ENCODE results near the gene SPACA4. TPM values are rescaled to one million over a fixed set of nuclear protein-coding genes. Genes with fewer than 3 reads are reported as not detected.
A peak's percentile ranks its signal among the peaks of the same experiment; 100 is the strongest.

The SPACA4 gene
- polyA plus RNA-seq, 1 experiment: not detected

GRCh38 chr19:48637449-48637947, 31.0 kb downstream of the SPACA4 start:
- TF ChIP-seq CTCF (IDR thresholded peaks at IDR 0.05; ENCODE audit: low read depth, low read length): no peak
- Histone ChIP-seq H3K4me3 (ENCODE audit: low read depth, low read length) (peak overlapping the region; percentile 66), H3K9me3 (ENCODE audit: control insufficient read depth, insufficient read depth, low read length) (peaks cover 5% of the 10 kb centered on the region; the same call in 1 of the 2 replicates), H3K27ac (ENCODE audit: low read depth, low read length) (peak overlapping the region; percentile 74), H3K27me3 (ENCODE audit: control insufficient read depth, insufficient read depth, low read length) (no peaks in the 10 kb centered on the region)
- POLR2A ChIA-PET: interaction anchor here (0.7 to 1.3 kb wide), 4 partner anchors 8 to 234 kb away, joined by 3 to 7 read pairs (median 3); partner anchors contain the start of genes CA11, RPL18 and SPHK2
- CTCF ChIA-PET: no interaction called here
- peak; percentile 99 for DNase-seq (ENCODE audit: low read depth, low spot score)

GRCh38 chr19:48637948-48638830, 31.6 kb downstream of the SPACA4 start:
- POLR2A ChIA-PET: interaction anchor here (0.7 to 1.3 kb wide), 3 partner anchors 19 to 234 kb away, joined by 3 to 7 read pairs (median 3); partner anchors contain the start of genes RPL18 and SPHK2
- Histone ChIP-seq H3K9me3 (ENCODE audit: control insufficient read depth, insufficient read depth, low read length) (peaks cover 5% of the 10 kb centered on the region; the same call in 1 of the 2 replicates), H3K4me3 (ENCODE audit: low read depth, low read length) (peak overlapping the region; percentile 58), H3K27me3 (ENCODE audit: control insufficient read depth, insufficient read depth, low read length) (peaks cover 2% of the 10 kb centered on the region), H3K27ac (ENCODE audit: low read depth, low read length) (peak overlapping the region; percentile 74)
- peak; percentile 30; the same call in 1 of the 2 replicates for TF ChIP-seq CTCF (IDR thresholded peaks at IDR 0.05; ENCODE audit: low read depth, low read length)
- DNase-seq (ENCODE audit: low read depth, low spot score): peak; percentile 94
- CTCF ChIA-PET: no interaction called here

GRCh38 chr19:48638831-48639381, 32.4 kb downstream of the SPACA4 start:
- no peak for TF ChIP-seq CTCF (IDR thresholded peaks at IDR 0.05; ENCODE audit: low read depth, low read length)
- DNase-seq (ENCODE audit: low read depth, low spot score): no peak
- Histone ChIP-seq H3K27me3 (ENCODE audit: control insufficient read depth, insufficient read depth, low read length) (peaks cover 2% of the 10 kb centered on the region), H3K9me3 (ENCODE audit: control insufficient read depth, insufficient read depth, low read length) (peaks cover 5% of the 10 kb centered on the region; the same call in 1 of the 2 replicates), H3K27ac (ENCODE audit: low read depth, low read length) (no peak overlapping the region), H3K4me3 (ENCODE audit: low read depth, low read length) (no peak overlapping the region)
- CTCF ChIA-PET: no interaction called here
- POLR2A ChIA-PET: no interaction called here

GRCh38 chr19:48639483-48640375, 33.2 kb downstream of the SPACA4 start:
- Histone ChIP-seq H3K9me3 (ENCODE audit: control insufficient read depth, insufficient read depth, low read length) (peaks cover 5% of the 10 kb centered on the region; the same call in 1 of the 2 replicates), H3K27me3 (ENCODE audit: control insufficient read depth, insufficient read depth, low read length) (peaks cover 2% of the 10 kb centered on the region), H3K4me3 (ENCODE audit: low read depth, low read length) (no peak overlapping the region), H3K27ac (ENCODE audit: low read depth, low read length) (no peak overlapping the region)
- ChIA-PET CTCF (no interaction called here), POLR2A (no interaction called here)
- no peak for TF ChIP-seq CTCF (IDR thresholded peaks at IDR 0.05; ENCODE audit: low read depth, low read length)
- no peak for DNase-seq (ENCODE audit: low read depth, low spot score)
